K562 (cell line): ENCODE measurements around the gene NAB1. TPM values are rescaled to one million over a fixed set of nuclear protein-coding genes. Genes with fewer than 3 reads are reported as not detected.

Source experiments
- ARNT ChIP-seq, 2 experiments: fragments of 450-650 bp; IDR thresholded peaks; 2 replicates each; pipeline ENCODE4 v1.6.1; 2016; ENCODE audit warnings: mild to moderate bottlenecking in 1 of 2
- CREM ChIP-seq: IDR thresholded peaks from 2 replicates; pipeline ENCODE4 v1.6.1; 2014; ENCODE audit warnings: antibody characterized with exemption, low read depth
- CTBP1 ChIP-seq: fragments of 450-650 bp; IDR thresholded peaks from 2 replicates; pipeline ENCODE4 v1.6.1; 2016; ENCODE audit warnings: borderline replicate concordance
- CXXC5 ChIP-seq: fragments of 250-450 bp; sonication (Bioruptor Pico); IDR thresholded peaks from 2 replicates; pipeline ENCODE4 v1.8.0; 2022; ENCODE audit warnings: inconsistent platforms, mild to moderate bottlenecking, moderate library complexity
- EGR1 ChIP-seq: fragments of 450-650 bp; conservative IDR thresholded peaks from 2 replicates; pipeline ENCODE4 v1.6.1; 2017; ENCODE audit warnings: mild to moderate bottlenecking
- KAT7 ChIP-seq: sonication (generic); formaldehyde crosslinking; IDR thresholded peaks from 2 replicates; pipeline ENCODE4 v1.8.0; 2022; ENCODE audit warnings: missing genetic modification reagents, mild to moderate bottlenecking, borderline replicate concordance
- MAZ ChIP-seq, 2 experiments: fragments of 450-650 bp in 1 of 2; sonication (generic) in 1 of 2; formaldehyde crosslinking; IDR thresholded peaks in 1 of 2; conservative IDR thresholded peaks in 1 of 2; 2 replicates each; pipeline versions ENCODE4 v1.4.0 to v1.5.0; 2020; ENCODE audit warnings: mild to moderate bottlenecking in 1 of 2, missing genetic modification reagents in 1 of 2
- MTA1 ChIP-seq: fragments of 450-650 bp; IDR thresholded peaks from 2 replicates; pipeline ENCODE4 v1.6.1; 2017; ENCODE audit warnings: borderline replicate concordance
- NRF1 ChIP-seq, 2 experiments: fragments of 450-650 bp; IDR thresholded peaks in 1 of 2; conservative IDR thresholded peaks in 1 of 2; 2 replicates each; pipeline ENCODE4 v1.6.1; 2014; ENCODE audit warnings: mild to moderate bottlenecking in 2 of 2
- POLR2G ChIP-seq: fragments of 200-400 bp; formaldehyde crosslinking; IDR thresholded peaks from 2 replicates; pipeline ENCODE4 v1.6.1; 2017; ENCODE audit warnings: low read depth, mild to moderate bottlenecking, antibody characterized with exemption, low read length, moderate library complexity
- SAFB ChIP-seq: fragments of 200-400 bp; formaldehyde crosslinking; IDR thresholded peaks from 2 replicates; pipeline ENCODE4 v1.6.1; 2017; ENCODE audit warnings: low read depth, low read length, borderline replicate concordance
- SAFB2 ChIP-seq: fragments of 200-400 bp; formaldehyde crosslinking; IDR thresholded peaks from 2 replicates; pipeline ENCODE4 v1.6.1; 2018; ENCODE audit warnings: borderline replicate concordance, low read length, low read depth, moderate library complexity; ENCODE audit not compliant: severe bottlenecking
- SLC30A9 ChIP-seq: fragments of 250-450 bp; sonication (Bioruptor Pico); IDR thresholded peaks from 2 replicates; pipeline ENCODE4 v1.8.0; 2022; ENCODE audit warnings: mild to moderate bottlenecking, moderate library complexity
- TARDBP ChIP-seq: fragments of 450-650 bp; IDR thresholded peaks from 2 replicates; pipeline ENCODE4 v1.6.1; 2016
- TCF7L2 ChIP-seq: fragments of 150-350 bp; IDR thresholded peaks from 2 replicates; pipeline ENCODE4 v1.6.1; 2016; ENCODE audit warnings: low read depth, mild to moderate bottlenecking, low read length, moderate library complexity
- YY1 ChIP-seq, 3 experiments: IDR thresholded peaks; 2 replicates each; pipeline ENCODE4 v1.6.1; 2011; ENCODE audit warnings: low read length in 2 of 3, mild to moderate bottlenecking in 2 of 3, moderate library complexity in 2 of 3, borderline replicate concordance in 1 of 3, control low read depth in 1 of 3, low read depth in 1 of 3; ENCODE audit not compliant: insufficient read depth in 3 of 3, insufficient replicate concordance in 2 of 3, control insufficient read depth in 1 of 3, insufficient read length in 1 of 3; ENCODE audit errors: extremely low read depth in 1 of 3
- ZFX ChIP-seq: sonication (generic); formaldehyde crosslinking; IDR thresholded peaks from 2 replicates; pipeline ENCODE4 v1.8.0; 2022; ENCODE audit warnings: mild to moderate bottlenecking, missing genetic modification reagents, moderate library complexity
- ZNF384 ChIP-seq: IDR thresholded peaks from 2 replicates; pipeline ENCODE4 v1.6.1; 2012; ENCODE audit warnings: low read depth, low read length, improper control_type of control experiment
- ZNF584 ChIP-seq: fragments of 200-800 bp; sonication (Bioruptor generic); IDR thresholded peaks from 2 replicates; pipeline ENCODE4 v1.6.1; 2016; ENCODE audit warnings: low read depth, mild to moderate bottlenecking, missing genetic modification characterization, missing compliant biosample characterization
- polyA plus RNA-seq, 8 experiments: library from polyadenylated mRNA; depleted of rRNA in 4 of 8; stranded (reverse) in 5 of 8; unstranded in 3 of 8; fragments of >200 nt; fragmentation: Nextera tagmentation in 2 of 8; fragmentation: Illumina TruSeq in 1 of 8; extraction: Ambion mirVana in 2 of 8; extraction: Trizol in 1 of 8; gene quantifications; 2 replicates each; pipeline versions ENCODE4 v1.2.1 to v1.2.3, GENCODE V29; 2011 to 2014; ENCODE audit warnings: inconsistent platforms in 1 of 8, missing spikeins in 1 of 8
- total RNA-seq, 7 experiments: library from RNA; depleted of rRNA in 6 of 7; stranded (reverse); fragments of >200 nt in 6 of 7; fragmentation: Illumina TruSeq in 2 of 7; extraction: Trizol in 2 of 7; gene quantifications; 2 replicates each; pipeline versions ENCODE4 v1.2.1 to v1.2.3, GENCODE V29; 2011 to 2021; ENCODE audit warnings: low replicate concordance in 1 of 7
- TF ChIP-seq, protein P1 (sequence below): sonication (generic); formaldehyde crosslinking; IDR thresholded peaks from 2 replicates; pipeline ENCODE4 v1.8.0; 2022; ENCODE audit warnings: missing genetic modification reagents, mild to moderate bottlenecking, moderate library complexity, borderline replicate concordance
- TF ChIP-seq, protein P2 (sequence below), 2 experiments: IDR thresholded peaks; 2 replicates each; pipeline ENCODE4 v1.6.1; 2011; ENCODE audit warnings: borderline replicate concordance in 1 of 2, control low read depth in 1 of 2, low read depth in 1 of 2, low read length in 1 of 2, mild to moderate bottlenecking in 1 of 2, mixed read lengths in 1 of 2, moderate library complexity in 1 of 2; ENCODE audit not compliant: insufficient read depth in 1 of 2, insufficient read length in 1 of 2, poor library complexity in 1 of 2, severe bottlenecking in 1 of 2; ENCODE audit errors: extremely low read depth in 1 of 2
- TF ChIP-seq, protein P3 (sequence below), 2 experiments: fragments of 450-650 bp; IDR thresholded peaks; 2 replicates each; pipeline ENCODE4 v1.6.1; 2016

NAB1 gene
- total and polyA plus RNA-seq, 9 of the 15 experiments (the other 6 are each of a cell fraction or from before 2014, with no cell fraction given) = 3.1 to 23.0 (median 16.3) TPM

DNA sequence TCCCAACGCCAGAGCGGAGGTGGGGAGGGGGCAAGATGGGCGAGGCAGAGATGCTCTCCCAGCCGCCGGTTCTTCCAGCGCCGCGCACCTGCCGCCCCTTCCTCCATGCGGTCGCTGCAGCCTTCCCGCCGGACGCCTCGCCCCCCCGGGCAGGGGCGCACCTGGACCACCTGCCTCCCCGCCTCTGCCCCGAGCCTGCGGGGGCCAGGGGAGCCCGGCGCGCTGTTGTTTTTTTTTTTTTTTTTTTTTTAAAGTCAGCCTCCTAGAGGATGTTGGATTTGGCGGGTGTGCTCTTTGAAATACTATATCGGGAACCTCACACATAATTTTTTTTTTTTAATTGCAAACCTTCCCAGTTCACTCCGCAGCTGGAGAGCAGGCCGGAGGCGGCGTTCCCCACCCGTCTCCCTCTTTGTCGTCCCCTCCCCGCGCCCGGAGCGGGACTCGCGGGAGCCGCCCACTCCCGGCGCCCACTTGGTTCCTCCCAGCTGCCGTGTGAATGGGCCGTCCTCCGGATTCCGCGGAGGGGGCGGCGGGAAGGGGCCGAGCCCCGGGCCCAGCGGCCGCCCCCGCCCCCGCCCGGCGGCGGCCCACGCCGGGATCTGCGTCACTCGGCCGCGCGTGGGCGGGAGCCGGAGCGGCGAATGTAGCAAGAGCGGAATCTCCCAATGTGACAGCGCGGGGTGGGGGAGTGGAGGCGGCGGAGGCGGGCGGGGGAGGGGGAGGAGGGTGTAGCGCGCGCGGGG is 421 bp upstream of the NAB1 start (continued):
- TF ChIP-seq YY1 (IDR thresholded peaks at IDR 0.05; ENCODE audit: borderline replicate concordance in 1 of 3, control insufficient read depth in 1 of 3, extremely low read depth in 1 of 3, insufficient read depth in 3 of 3, insufficient read length in 1 of 3, insufficient replicate concordance in 2 of 3, low read depth in 1 of 3, low read length in 2 of 3) (peak in 1 of 3 experiments; percentile 3), ZNF384 (peak; percentile 90), SAFB2 (no peak), MTA1 (no peak), SLC30A9 (CRISPR knock-in tag) (no peak), POLR2G (peak; percentile 70), EGR1 (peak; percentile 93), CTBP1 (0 out of 2 replicates have a peak, but pooled peaks have one; percentile 28), CREM (peak; percentile 66), MAZ (CRISPR knock-in tag; conservative IDR thresholded peaks at IDR 0.05 in 1 of 2, IDR thresholded peaks at IDR 0.05 in 1 of 2) (peak in 1 of 2 experiments; percentile 60), NRF1 (conservative IDR thresholded peaks at IDR 0.05 in 1 of 2, IDR thresholded peaks at IDR 0.05 in 1 of 2) (peak; percentile 21 to 23; a peak in 1 of 4 replicates), TARDBP (peak; percentile 72; the same call in 1 of the 2 replicates), ZNF584 (CRISPR knock-in tag) (no peak), KAT7 (CRISPR knock-in tag) (no peak; the same call in 1 of the 2 replicates), SAFB (peak; percentile 54; the same call in 1 of the 2 replicates), ZFX (peak; percentile 13; the same call in 1 of the 2 replicates), TCF7L2 (0 out of 2 replicates have a peak, but pooled peaks have one; percentile 70), CXXC5 (peak; percentile 75), ARNT (IDR thresholded peaks at IDR 0.05) (no peak)
- TF ChIP-seq, protein P1, sequence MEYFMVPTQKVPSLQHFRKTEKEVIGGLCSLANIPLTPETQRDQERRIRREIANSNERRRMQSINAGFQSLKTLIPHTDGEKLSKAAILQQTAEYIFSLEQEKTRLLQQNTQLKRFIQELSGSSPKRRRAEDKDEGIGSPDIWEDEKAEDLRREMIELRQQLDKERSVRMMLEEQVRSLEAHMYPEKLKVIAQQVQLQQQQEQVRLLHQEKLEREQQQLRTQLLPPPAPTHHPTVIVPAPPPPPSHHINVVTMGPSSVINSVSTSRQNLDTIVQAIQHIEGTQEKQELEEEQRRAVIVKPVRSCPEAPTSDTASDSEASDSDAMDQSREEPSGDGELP (CRISPR knock-in tag) = peak; percentile 56
- TF ChIP-seq, protein P2, sequence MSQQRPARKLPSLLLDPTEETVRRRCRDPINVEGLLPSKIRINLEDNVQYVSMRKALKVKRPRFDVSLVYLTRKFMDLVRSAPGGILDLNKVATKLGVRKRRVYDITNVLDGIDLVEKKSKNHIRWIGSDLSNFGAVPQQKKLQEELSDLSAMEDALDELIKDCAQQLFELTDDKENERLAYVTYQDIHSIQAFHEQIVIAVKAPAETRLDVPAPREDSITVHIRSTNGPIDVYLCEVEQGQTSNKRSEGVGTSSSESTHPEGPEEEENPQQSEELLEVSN (IDR thresholded peaks at IDR 0.05; ENCODE audit: borderline replicate concordance in 1 of 2, extremely low read depth in 1 of 2, insufficient read depth in 1 of 2, insufficient read length in 1 of 2, low read depth in 1 of 2, low read length in 1 of 2, poor library complexity in 1 of 2, severe bottlenecking in 1 of 2) = peak in 1 of 2 experiments; percentile 34
- TF ChIP-seq, protein P3, sequence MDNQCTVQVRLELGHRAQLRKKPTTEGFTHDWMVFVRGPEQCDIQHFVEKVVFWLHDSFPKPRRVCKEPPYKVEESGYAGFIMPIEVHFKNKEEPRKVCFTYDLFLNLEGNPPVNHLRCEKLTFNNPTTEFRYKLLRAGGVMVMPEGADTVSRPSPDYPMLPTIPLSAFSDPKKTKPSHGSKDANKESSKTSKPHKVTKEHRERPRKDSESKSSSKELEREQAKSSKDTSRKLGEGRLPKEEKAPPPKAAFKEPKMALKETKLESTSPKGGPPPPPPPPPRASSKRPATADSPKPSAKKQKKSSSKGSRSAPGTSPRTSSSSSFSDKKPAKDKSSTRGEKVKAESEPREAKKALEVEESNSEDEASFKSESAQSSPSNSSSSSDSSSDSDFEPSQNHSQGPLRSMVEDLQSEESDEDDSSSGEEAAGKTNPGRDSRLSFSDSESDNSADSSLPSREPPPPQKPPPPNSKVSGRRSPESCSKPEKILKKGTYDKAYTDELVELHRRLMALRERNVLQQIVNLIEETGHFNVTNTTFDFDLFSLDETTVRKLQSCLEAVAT (IDR thresholded peaks at IDR 0.05) = no peak
